Activated T-cell treated with anti-CD3 and anti-CD28 coated beads, Interleukin-2, amount 50 U/mL, for 1 hour (primary cell): ENCODE results near the gene DLGAP3.
"Not testable (repeated sequence)": the region's sequence is repeated elsewhere in the genome, so short reads cannot be mapped to it uniquely, and the experiment has no call there.

Experiments
- DNase-seq: peaks from one replicate; pipeline ENCODE4 v3.0.0-alpha.2; 2020

Gene DLGAP3

GRCh38 chr1:34828611-34829010 is 100.8 kb downstream of the DLGAP3 start:
- DNase-seq: no peak

GRCh38 chr1:34827341-34827941 is 102.0 kb downstream of the DLGAP3 start:
- no peak for DNase-seq

GRCh38 chr1:34825455-34826091 is 103.9 kb downstream of the DLGAP3 start:
- DNase-seq: no peak

- DNase-seq: no peak
Observed at GRCh38 chr1:34824817-34825454, 104.5 kb downstream of the DLGAP3 start.

GRCh38 chr1:34822202-34822601 is 107.2 kb downstream of the DLGAP3 start:
- no peak for DNase-seq

- DNase-seq: not testable (repeated sequence)
Observed at GRCh38 chr1:34818862-34819261, 110.6 kb downstream of the DLGAP3 start.

- no peak for DNase-seq
Observed at GRCh38 chr1:34816778-34817177, 112.7 kb downstream of the DLGAP3 start.

GRCh38 chr1:34816332-34816731 is 113.1 kb downstream of the DLGAP3 start:
- no peak for DNase-seq
